ENCODE data around the gene WSCD2.

WSCD2 gene

GRCh38 chr12:108109504-108109903 is 19.6 kb upstream of the WSCD2 start:
- DNase-seq: no peak

GRCh38 chr12:108109954-108110353 is 19.1 kb upstream of the WSCD2 start:
- no peak for DNase-seq

GRCh38 chr12:108110844-108111243 is 18.2 kb upstream of the WSCD2 start:
- no peak for DNase-seq

- DNase-seq: no peak
These were observed 16.1 kb upstream of the WSCD2 start for GRCh38 chr12:108112832-108113556.

- no peak for DNase-seq
These were observed 13.7 kb upstream of the WSCD2 start for GRCh38 chr12:108115123-108116121.

- DNase-seq: no peak
These were observed 12.8 kb upstream of the WSCD2 start for GRCh38 chr12:108116254-108116653.

- no peak for DNase-seq
These were observed 12.4 kb upstream of the WSCD2 start for GRCh38 chr12:108116699-108117098.

GRCh38 chr12:108117163-108117849 is 11.8 kb upstream of the WSCD2 start:
- peak; percentile 67 for DNase-seq

GRCh38 chr12:108117902-108118301 is 11.2 kb upstream of the WSCD2 start:
- DNase-seq: no peak

GRCh38 chr12:108119126-108119973 is 9.7 kb upstream of the WSCD2 start:
- peak; percentile 79 for DNase-seq

GRCh38 chr12:108119974-108120862 is 8.9 kb upstream of the WSCD2 start:
- DNase-seq: no peak

GRCh38 chr12:108120863-108121165 is 8.3 kb upstream of the WSCD2 start:
- DNase-seq: no peak

- DNase-seq: no peak
These were observed 7.8 kb upstream of the WSCD2 start for GRCh38 chr12:108121320-108121719.

- DNase-seq: no peak
These were observed 7.2 kb upstream of the WSCD2 start for GRCh38 chr12:108121728-108122471.

- DNase-seq: no peak
These were observed 6.4 kb upstream of the WSCD2 start for GRCh38 chr12:108122644-108123043.

- DNase-seq: peak; percentile 54
These were observed 5.7 kb upstream of the WSCD2 start for GRCh38 chr12:108123402-108123801.

GRCh38 chr12:108125073-108125472 is 4.0 kb upstream of the WSCD2 start:
- no peak for DNase-seq

GRCh38 chr12:108126212-108126611 is 2.9 kb upstream of the WSCD2 start:
- no peak for DNase-seq

GRCh38 chr12:108126990-108127501 is 2.0 kb upstream of the WSCD2 start:
- DNase-seq: no peak

GRCh38 chr12:108127654-108128053 is 1.4 kb upstream of the WSCD2 start:
- DNase-seq: no peak

All from OCI-M1 (cell line).